DMS114 treated with DMSO at 0.1 percent for 48 hours (cell line): ENCODE data around the gene CDYL.

Source experiments
- DNase-seq: peaks from one replicate; lab custom pipeline; 2025; ENCODE audit not compliant: unreplicated experiment; lab: John Stamatoyannopoulos, UW

CDYL gene

GRCh38 chr6:4802312-4802935 is 26.2 kb downstream of the CDYL start:
- no peak for DNase-seq

- DNase-seq, result no peak
Measured at GRCh38 chr6:4803343-4803744, 27.1 kb downstream of the CDYL start.

- DNase-seq, result no peak
Measured at GRCh38 chr6:4804095-4804494, 27.9 kb downstream of the CDYL start.

- DNase-seq, result peak; percentile 24
Measured at GRCh38 chr6:4805553-4806336, 29.5 kb downstream of the CDYL start.

- no peak for DNase-seq
Measured at GRCh38 chr6:4806337-4806725, 30.1 kb downstream of the CDYL start.

- DNase-seq, result no peak
Measured at GRCh38 chr6:4806791-4807190, 30.6 kb downstream of the CDYL start.

GRCh38 chr6:4808396-4808795 is 32.2 kb downstream of the CDYL start:
- DNase-seq, result no peak

GRCh38 chr6:4809999-4810918 is 34.1 kb downstream of the CDYL start:
- DNase-seq, result no peak

- no peak for DNase-seq
Measured at GRCh38 chr6:4812068-4812467, 35.9 kb downstream of the CDYL start.

GRCh38 chr6:4813055-4813454 is 36.9 kb downstream of the CDYL start:
- DNase-seq, result no peak

- no peak for DNase-seq
Measured at GRCh38 chr6:4814212-4814611, 38.0 kb downstream of the CDYL start.

- DNase-seq, result no peak
Measured at GRCh38 chr6:4814987-4815386, 38.8 kb downstream of the CDYL start.

GRCh38 chr6:4815584-4815983 is 39.4 kb downstream of the CDYL start:
- no peak for DNase-seq

GRCh38 chr6:4816904-4817303 is 40.7 kb downstream of the CDYL start:
- no peak for DNase-seq

- DNase-seq, result no peak
Measured at GRCh38 chr6:4817551-4817950, 41.3 kb downstream of the CDYL start.

- DNase-seq, result no peak
Measured at GRCh38 chr6:4818272-4818938, 42.2 kb downstream of the CDYL start.

GRCh38 chr6:4819706-4820283 is 43.6 kb downstream of the CDYL start:
- no peak for DNase-seq

GRCh38 chr6:4820704-4821276 is 44.6 kb downstream of the CDYL start:
- no peak for DNase-seq

- no peak for DNase-seq
Measured at GRCh38 chr6:4822476-4822875, 46.3 kb downstream of the CDYL start.

- no peak for DNase-seq
Measured at GRCh38 chr6:4828187-4828698, 52.0 kb downstream of the CDYL start.
